ENCODE results near the gene CADM1.

The CADM1 gene

DNA sequence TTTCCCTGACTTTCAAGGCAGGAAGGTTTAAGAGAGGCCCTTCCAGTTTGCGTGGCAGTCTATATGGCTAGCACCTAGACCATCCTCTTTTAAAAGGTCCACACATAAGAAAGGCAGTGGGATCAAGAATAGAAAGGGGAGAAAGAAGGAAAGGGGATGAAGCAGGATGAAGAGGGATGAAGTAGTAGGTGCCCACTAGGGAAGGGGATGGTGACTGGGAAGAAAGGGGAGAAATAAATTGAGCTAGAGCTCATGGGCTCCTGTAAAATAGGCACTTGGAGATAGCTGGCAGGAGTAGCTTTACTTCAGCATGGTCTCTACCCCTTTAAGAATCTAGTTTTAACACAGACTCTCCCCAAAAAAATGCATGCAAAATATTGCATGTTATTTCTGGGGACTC lies 41.5 kb downstream of the CADM1 start:
- Histone ChIP-seq H3K4me2 (ENCODE audit: low read depth, low read length) (no peak overlapping the region), H4K20me1 (ENCODE audit: insufficient read depth, low read length) (no peaks in the 10 kb centered on the region; the same call in 1 of the 2 replicates), H3K27ac (ENCODE audit: low read length) (no peak overlapping the region), H3K27me3 (replicated peaks; ENCODE audit: insufficient read depth, low read length) (no peaks in the 10 kb centered on the region), H3F3A (ENCODE audit: insufficient read depth, low read length) (no peaks in the 10 kb centered on the region), H3K9me2 (replicated peaks; ENCODE audit: insufficient read depth, low read length) (no peaks in the 10 kb centered on the region), H3K4me3 (ENCODE audit: low read length) (no peak overlapping the region), H3K79me2 (ENCODE audit: low read length) (peaks cover 98% of the 10 kb centered on the region), H3K4me1 (ENCODE audit: low read length) (peaks cover 2% of the 10 kb centered on the region; the same call in 1 of the 2 replicates), H3K9me3 (replicated peaks; ENCODE audit: insufficient read depth, low read length) (no peaks in the 10 kb centered on the region), H3K9ac (ENCODE audit: low read length) (no peak overlapping the region), H3K36me3 (replicated peaks; ENCODE audit: insufficient read depth, low read length) (no peaks in the 10 kb centered on the region), H2AFZ (ENCODE audit: low read length) (no peak overlapping the region)
- TF ChIP-seq EZH2 (optimal IDR thresholded peaks at IDR 0.05; ENCODE audit: low read depth, low read length) (no peak), EZH2phosphoT487 (IDR thresholded peaks at IDR 0.05; ENCODE audit: low read length) (no peak)
- TF ChIP-seq, protein P1, sequence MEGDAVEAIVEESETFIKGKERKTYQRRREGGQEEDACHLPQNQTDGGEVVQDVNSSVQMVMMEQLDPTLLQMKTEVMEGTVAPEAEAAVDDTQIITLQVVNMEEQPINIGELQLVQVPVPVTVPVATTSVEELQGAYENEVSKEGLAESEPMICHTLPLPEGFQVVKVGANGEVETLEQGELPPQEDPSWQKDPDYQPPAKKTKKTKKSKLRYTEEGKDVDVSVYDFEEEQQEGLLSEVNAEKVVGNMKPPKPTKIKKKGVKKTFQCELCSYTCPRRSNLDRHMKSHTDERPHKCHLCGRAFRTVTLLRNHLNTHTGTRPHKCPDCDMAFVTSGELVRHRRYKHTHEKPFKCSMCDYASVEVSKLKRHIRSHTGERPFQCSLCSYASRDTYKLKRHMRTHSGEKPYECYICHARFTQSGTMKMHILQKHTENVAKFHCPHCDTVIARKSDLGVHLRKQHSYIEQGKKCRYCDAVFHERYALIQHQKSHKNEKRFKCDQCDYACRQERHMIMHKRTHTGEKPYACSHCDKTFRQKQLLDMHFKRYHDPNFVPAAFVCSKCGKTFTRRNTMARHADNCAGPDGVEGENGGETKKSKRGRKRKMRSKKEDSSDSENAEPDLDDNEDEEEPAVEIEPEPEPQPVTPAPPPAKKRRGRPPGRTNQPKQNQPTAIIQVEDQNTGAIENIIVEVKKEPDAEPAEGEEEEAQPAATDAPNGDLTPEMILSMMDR (IDR thresholded peaks at IDR 0.05; ENCODE audit: low read length), result no peak
- no peak for DNase-seq

DNA sequence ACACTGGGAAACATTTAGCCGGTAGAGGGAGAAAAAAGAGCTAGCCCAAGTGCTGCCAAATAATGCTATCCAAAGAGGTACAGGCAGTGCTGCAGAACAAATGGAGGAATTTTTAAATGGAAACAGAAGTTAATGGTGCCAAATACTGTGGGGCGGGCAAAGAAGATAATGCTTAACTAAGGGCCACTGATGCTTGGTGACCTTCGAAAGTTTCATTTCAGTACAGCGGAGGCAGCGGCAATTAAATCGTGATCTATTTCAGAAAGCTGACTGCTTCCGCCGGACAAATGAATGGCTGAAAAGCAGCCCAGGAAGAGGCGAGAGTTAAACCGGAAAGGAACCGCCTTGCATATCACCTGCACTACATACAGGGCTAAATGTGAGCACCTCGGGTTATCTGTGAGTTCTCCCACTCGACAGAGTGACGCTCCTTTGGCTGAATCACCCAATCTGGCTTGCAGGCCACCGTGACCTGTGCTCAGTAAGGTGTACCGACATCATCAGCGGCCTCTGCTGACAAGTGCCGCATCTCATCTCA lies 42.1 kb downstream of the CADM1 start:
- H3K9me3 ChIP-seq (replicated peaks; ENCODE audit: insufficient read depth, low read length), result no peaks in the 10 kb centered on the region
- DNase-seq, result no peak
- no peaks in the 10 kb centered on the region; the same call in 1 of the 2 replicates for H4K20me1 ChIP-seq (ENCODE audit: insufficient read depth, low read length)
- no peak overlapping the region for H3K27ac ChIP-seq (ENCODE audit: low read length)
- H3K9me2 ChIP-seq (replicated peaks; ENCODE audit: insufficient read depth, low read length), result no peaks in the 10 kb centered on the region
- H3K4me2 ChIP-seq (ENCODE audit: low read depth, low read length), result no peak overlapping the region
- no peaks in the 10 kb centered on the region for H3K4me1 ChIP-seq (ENCODE audit: low read length)
- H2AFZ ChIP-seq (ENCODE audit: low read length), result no peak overlapping the region
- no peak overlapping the region for H3K9ac ChIP-seq (ENCODE audit: low read length)
- no peaks in the 10 kb centered on the region for H3K36me3 ChIP-seq (replicated peaks; ENCODE audit: insufficient read depth, low read length)
- TF ChIP-seq EZH2phosphoT487 (IDR thresholded peaks at IDR 0.05; ENCODE audit: low read length) (no peak), EZH2 (optimal IDR thresholded peaks at IDR 0.05; ENCODE audit: low read depth, low read length) (no peak)
- TF ChIP-seq, protein P1 (IDR thresholded peaks at IDR 0.05; ENCODE audit: low read length), result no peak
- H3F3A ChIP-seq (ENCODE audit: insufficient read depth, low read length), result no peaks in the 10 kb centered on the region
- no peak overlapping the region for H3K4me3 ChIP-seq (ENCODE audit: low read length)
- H3K79me2 ChIP-seq (ENCODE audit: low read length), result peaks cover 98% of the 10 kb centered on the region
- H3K27me3 ChIP-seq (replicated peaks; ENCODE audit: insufficient read depth, low read length), result no peaks in the 10 kb centered on the region

DNA sequence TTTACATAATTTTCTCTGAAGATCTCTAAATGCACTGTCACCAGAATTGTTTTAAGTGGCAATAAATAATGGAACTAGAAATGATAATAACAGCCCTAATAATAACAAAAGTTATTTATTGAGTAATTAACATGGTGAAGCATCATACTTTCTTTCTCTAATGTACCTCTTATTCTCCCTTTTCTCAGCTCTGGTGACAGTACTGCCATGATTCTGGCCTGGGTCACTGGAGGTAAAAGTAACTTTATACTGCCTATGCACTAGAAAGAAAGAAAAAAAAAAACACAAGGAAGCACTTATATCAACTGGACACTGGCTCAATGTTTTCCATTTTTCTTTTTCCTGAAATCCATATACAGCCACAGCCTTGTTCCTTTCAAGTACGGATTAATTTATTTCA lies 43.7 kb downstream of the CADM1 start:
- H3K27me3 ChIP-seq (replicated peaks; ENCODE audit: insufficient read depth, low read length), result no peaks in the 10 kb centered on the region
- no peaks in the 10 kb centered on the region for H3K36me3 ChIP-seq (replicated peaks; ENCODE audit: insufficient read depth, low read length)
- DNase-seq, result no peak
- H3K79me2 ChIP-seq (ENCODE audit: low read length), result peaks cover 98% of the 10 kb centered on the region
- no peaks in the 10 kb centered on the region for H3K9me2 ChIP-seq (replicated peaks; ENCODE audit: insufficient read depth, low read length)
- H3K4me1 ChIP-seq (ENCODE audit: low read length), result peaks cover 6% of the 10 kb centered on the region; the same call in 1 of the 2 replicates
- H2AFZ ChIP-seq (ENCODE audit: low read length), result no peak overlapping the region
- TF ChIP-seq, protein P1 (IDR thresholded peaks at IDR 0.05; ENCODE audit: low read length), result no peak
- TF ChIP-seq EZH2 (optimal IDR thresholded peaks at IDR 0.05; ENCODE audit: low read depth, low read length), result no peak
- no peak for TF ChIP-seq EZH2phosphoT487 (IDR thresholded peaks at IDR 0.05; ENCODE audit: low read length)
- H3K9me3 ChIP-seq (replicated peaks; ENCODE audit: insufficient read depth, low read length), result no peaks in the 10 kb centered on the region
- H3K27ac ChIP-seq (ENCODE audit: low read length), result no peak overlapping the region
- H3K9ac ChIP-seq (ENCODE audit: low read length), result no peak overlapping the region
- no peaks in the 10 kb centered on the region for H3F3A ChIP-seq (ENCODE audit: insufficient read depth, low read length)
- no peak overlapping the region for H3K4me3 ChIP-seq (ENCODE audit: low read length)
- no peak overlapping the region for H3K4me2 ChIP-seq (ENCODE audit: low read depth, low read length)
- H4K20me1 ChIP-seq (ENCODE audit: insufficient read depth, low read length), result no peaks in the 10 kb centered on the region; the same call in 1 of the 2 replicates
